ENCODE results near the gene TIMM17A.
"Not testable (repeated sequence)": the region's sequence is repeated elsewhere in the genome, so short reads cannot be mapped to it uniquely, and the experiment has no call there.

TIMM17A gene

GRCh38 chr1:202016811-202017748, 61.8 kb downstream of the TIMM17A start:
- no peak for DNase-seq

GRCh38 chr1:202017749-202018467, 62.6 kb downstream of the TIMM17A start:
- peak; percentile 67 for DNase-seq

GRCh38 chr1:202018468-202019234, 63.3 kb downstream of the TIMM17A start:
- DNase-seq, result peak; percentile 87

GRCh38 chr1:202019235-202019558, 63.9 kb downstream of the TIMM17A start:
- not testable (repeated sequence) for DNase-seq
